Thyroid gland (tissue), 4 donors: ENCODE results near the gene PCYOX1L.

Experiments used
- POLR2A ChIP-seq, 2 donors: fragments of 450-650 bp; IDR thresholded peaks; one replicate each; pipeline ENCODE4 v1.6.1; 2017; ENCODE audit warnings: antibody characterized with exemption in 2 of 2, mild to moderate bottlenecking in 2 of 2, moderate library complexity in 1 of 2
- TF ChIP-seq, protein P1 (sequence below), 6 experiments: fragments of 200-600 bp in 3 of 6; fragments of 450-650 bp in 3 of 6; sonication (generic) in 3 of 6; IDR thresholded peaks; one replicate each; pipeline ENCODE4 v1.5.1; 2016 to 2019; ENCODE audit warnings: antibody characterized with exemption in 6 of 6, mild to moderate bottlenecking in 2 of 6, inconsistent platforms in 1 of 6, moderate library complexity in 1 of 6

DNA sequence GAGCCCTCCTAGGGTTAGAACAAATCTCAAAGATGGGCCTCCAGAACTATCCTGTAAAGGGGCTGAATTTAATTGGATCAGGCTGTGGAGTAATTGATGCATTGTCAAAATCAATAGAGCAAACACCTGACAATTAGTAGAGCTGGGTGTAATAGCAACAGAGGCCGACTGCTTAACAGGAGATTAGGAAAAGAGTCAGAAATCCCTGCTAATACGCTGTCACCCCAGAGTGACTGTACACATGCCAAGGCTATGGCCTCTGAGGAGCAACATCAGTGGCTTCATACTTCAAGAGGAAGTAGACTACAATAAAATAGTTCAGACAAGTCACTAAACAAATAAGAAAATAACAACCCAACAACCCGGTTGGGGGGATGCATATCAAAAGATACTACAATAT, 31.2 kb upstream of the PCYOX1L start:
- no peak for TF ChIP-seq POLR2A (IDR thresholded peaks at IDR 0.05)
- TF ChIP-seq, protein P1, sequence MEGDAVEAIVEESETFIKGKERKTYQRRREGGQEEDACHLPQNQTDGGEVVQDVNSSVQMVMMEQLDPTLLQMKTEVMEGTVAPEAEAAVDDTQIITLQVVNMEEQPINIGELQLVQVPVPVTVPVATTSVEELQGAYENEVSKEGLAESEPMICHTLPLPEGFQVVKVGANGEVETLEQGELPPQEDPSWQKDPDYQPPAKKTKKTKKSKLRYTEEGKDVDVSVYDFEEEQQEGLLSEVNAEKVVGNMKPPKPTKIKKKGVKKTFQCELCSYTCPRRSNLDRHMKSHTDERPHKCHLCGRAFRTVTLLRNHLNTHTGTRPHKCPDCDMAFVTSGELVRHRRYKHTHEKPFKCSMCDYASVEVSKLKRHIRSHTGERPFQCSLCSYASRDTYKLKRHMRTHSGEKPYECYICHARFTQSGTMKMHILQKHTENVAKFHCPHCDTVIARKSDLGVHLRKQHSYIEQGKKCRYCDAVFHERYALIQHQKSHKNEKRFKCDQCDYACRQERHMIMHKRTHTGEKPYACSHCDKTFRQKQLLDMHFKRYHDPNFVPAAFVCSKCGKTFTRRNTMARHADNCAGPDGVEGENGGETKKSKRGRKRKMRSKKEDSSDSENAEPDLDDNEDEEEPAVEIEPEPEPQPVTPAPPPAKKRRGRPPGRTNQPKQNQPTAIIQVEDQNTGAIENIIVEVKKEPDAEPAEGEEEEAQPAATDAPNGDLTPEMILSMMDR (IDR thresholded peaks at IDR 0.05) = no peak
